ENCODE data around the gene HDAC7.

The HDAC7 gene

DNA sequence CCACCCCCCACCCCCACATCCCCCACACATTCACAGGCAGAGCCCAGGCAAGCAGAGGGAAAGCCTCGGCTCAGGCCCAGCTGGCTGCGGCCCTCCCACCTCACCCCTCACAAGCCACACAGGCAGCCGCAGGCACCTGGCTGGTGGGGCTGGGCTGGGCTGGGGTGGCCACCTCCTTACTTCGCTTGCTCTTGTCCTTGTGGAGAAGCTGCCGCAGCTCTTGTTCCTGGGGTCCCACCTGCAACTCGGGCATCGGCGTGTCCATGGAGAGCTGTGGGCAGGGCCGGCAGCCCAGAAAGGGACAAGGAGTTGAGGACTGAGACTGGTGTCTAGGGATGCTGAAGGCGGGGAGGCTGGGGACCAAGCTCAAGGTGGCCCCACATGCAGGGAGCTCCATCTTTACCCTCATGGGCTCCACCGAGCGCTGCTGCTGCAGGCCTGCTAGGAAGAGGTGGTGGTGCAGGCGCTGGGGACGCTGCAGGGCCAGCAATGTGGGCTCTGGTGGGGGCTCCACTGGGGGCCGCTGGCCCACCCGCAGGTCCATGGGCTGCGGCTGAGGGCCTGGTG, 21.2 kb downstream of the HDAC7 start:
- TF ChIP-seq YY1 (IDR thresholded peaks at IDR 0.05; ENCODE audit: low read depth) (no peak), TEAD4 (IDR thresholded peaks at IDR 0.05) (no peak), TAF1 (IDR thresholded peaks at IDR 0.05; ENCODE audit: low read depth) (no peak), REST (IDR thresholded peaks at IDR 0.05; ENCODE audit: low read depth) (no peak), RAD21 (IDR thresholded peaks at IDR 0.05; ENCODE audit: low read depth) (no peak), CEBPB (IDR thresholded peaks at IDR 0.05) (no peak), FOXM1 (IDR thresholded peaks at IDR 0.05; ENCODE audit: borderline replicate concordance, low read depth) (no peak), ZBTB7A (IDR thresholded peaks at IDR 0.05; ENCODE audit: low read depth) (no peak), TCF12 (IDR thresholded peaks at IDR 0.05; ENCODE audit: low read depth) (no peak)
- TF ChIP-seq, protein P1, sequence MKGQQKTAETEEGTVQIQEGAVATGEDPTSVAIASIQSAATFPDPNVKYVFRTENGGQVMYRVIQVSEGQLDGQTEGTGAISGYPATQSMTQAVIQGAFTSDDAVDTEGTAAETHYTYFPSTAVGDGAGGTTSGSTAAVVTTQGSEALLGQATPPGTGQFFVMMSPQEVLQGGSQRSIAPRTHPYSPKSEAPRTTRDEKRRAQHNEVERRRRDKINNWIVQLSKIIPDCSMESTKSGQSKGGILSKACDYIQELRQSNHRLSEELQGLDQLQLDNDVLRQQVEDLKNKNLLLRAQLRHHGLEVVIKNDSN (IDR thresholded peaks at IDR 0.05): no peak

- TF ChIP-seq RAD21 (IDR thresholded peaks at IDR 0.05; ENCODE audit: low read depth) (peak; percentile 67), CREB1 (IDR thresholded peaks at IDR 0.05; ENCODE audit: low read depth) (no peak), REST (IDR thresholded peaks at IDR 0.05; ENCODE audit: low read depth) (no peak), TEAD4 (IDR thresholded peaks at IDR 0.05) (no peak), NFIC (IDR thresholded peaks at IDR 0.05) (no peak)
Observed at GRCh38 chr12:47797441-47797840, 22.3 kb downstream of the HDAC7 start.

GRCh38 chr12:47795814-47796411, 23.8 kb downstream of the HDAC7 start:
- TF ChIP-seq, protein P1 (IDR thresholded peaks at IDR 0.05): no peak
- no peak for TF ChIP-seq EGR1 (IDR thresholded peaks at IDR 0.05)
- TF ChIP-seq, protein P2, sequence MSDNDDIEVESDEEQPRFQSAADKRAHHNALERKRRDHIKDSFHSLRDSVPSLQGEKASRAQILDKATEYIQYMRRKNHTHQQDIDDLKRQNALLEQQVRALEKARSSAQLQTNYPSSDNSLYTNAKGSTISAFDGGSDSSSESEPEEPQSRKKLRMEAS (IDR thresholded peaks at IDR 0.05): no peak
- no peak for TF ChIP-seq TCF12 (IDR thresholded peaks at IDR 0.05; ENCODE audit: low read depth)
- TF ChIP-seq YY1 (IDR thresholded peaks at IDR 0.05; ENCODE audit: low read depth): no peak

DNA sequence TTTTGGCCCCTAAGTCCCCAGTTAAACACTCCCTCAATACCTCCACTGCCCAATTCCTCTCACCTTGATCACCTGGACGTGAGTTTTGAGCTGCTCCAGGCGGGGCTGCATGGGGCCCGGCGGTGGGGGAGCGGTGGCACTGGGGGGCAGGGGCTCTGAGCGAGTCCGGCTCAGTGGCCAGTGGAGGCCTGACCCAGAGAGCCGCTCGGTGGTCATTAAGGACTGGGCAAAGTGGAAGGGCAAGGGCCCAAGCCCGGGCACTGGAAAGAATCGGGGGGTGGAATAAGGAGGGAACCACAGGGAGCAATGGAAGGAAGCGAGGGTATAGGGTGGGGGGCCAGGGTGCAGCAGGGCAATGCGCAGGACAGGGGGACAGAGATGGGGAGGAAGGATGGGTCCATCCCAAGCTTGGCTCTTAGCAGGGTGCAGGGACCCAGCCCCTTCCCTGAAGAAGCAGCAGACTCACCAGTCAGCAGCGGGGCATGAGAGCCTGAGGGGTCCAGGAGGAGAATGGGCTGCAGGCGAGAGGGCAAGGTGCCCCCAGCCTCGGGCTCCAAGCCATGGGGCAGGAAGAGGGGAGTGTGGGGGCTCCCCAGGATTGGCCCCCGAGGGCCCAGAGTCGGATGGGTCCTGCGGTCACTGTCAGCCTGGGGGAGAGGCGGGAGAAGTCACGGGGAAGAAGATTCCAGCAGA, 24.4 kb downstream of the HDAC7 start:
- TF ChIP-seq TAF1 (IDR thresholded peaks at IDR 0.05; ENCODE audit: low read depth) (no peak), EGR1 (IDR thresholded peaks at IDR 0.05) (no peak), CEBPB (IDR thresholded peaks at IDR 0.05) (no peak), CREB1 (IDR thresholded peaks at IDR 0.05; ENCODE audit: low read depth) (no peak), ZBTB7A (IDR thresholded peaks at IDR 0.05; ENCODE audit: low read depth) (no peak), REST (IDR thresholded peaks at IDR 0.05; ENCODE audit: low read depth) (no peak), TCF12 (IDR thresholded peaks at IDR 0.05; ENCODE audit: low read depth) (no peak), RAD21 (IDR thresholded peaks at IDR 0.05; ENCODE audit: low read depth) (no peak), FOXM1 (IDR thresholded peaks at IDR 0.05; ENCODE audit: borderline replicate concordance, low read depth) (no peak), EP300 (IDR thresholded peaks at IDR 0.05; ENCODE audit: borderline replicate concordance) (no peak), NFIC (IDR thresholded peaks at IDR 0.05) (no peak), TEAD4 (IDR thresholded peaks at IDR 0.05) (no peak)
- TF ChIP-seq, protein P1 (IDR thresholded peaks at IDR 0.05): no peak
- TF ChIP-seq, protein P2 (IDR thresholded peaks at IDR 0.05): no peak
